HG03196 (cell line): ENCODE data around the gene TDP1.
"Not testable (repeated sequence)": the region's sequence is repeated elsewhere in the genome, so short reads cannot be mapped to it uniquely, and the experiment has no call there.

Experiments used
- ATAC-seq: cut with Tn5 transposase; IDR thresholded peaks from one replicate; pipeline ENCODE4 v1.9.1; 2021; ENCODE audit not compliant: unreplicated experiment

The TDP1 gene

DNA sequence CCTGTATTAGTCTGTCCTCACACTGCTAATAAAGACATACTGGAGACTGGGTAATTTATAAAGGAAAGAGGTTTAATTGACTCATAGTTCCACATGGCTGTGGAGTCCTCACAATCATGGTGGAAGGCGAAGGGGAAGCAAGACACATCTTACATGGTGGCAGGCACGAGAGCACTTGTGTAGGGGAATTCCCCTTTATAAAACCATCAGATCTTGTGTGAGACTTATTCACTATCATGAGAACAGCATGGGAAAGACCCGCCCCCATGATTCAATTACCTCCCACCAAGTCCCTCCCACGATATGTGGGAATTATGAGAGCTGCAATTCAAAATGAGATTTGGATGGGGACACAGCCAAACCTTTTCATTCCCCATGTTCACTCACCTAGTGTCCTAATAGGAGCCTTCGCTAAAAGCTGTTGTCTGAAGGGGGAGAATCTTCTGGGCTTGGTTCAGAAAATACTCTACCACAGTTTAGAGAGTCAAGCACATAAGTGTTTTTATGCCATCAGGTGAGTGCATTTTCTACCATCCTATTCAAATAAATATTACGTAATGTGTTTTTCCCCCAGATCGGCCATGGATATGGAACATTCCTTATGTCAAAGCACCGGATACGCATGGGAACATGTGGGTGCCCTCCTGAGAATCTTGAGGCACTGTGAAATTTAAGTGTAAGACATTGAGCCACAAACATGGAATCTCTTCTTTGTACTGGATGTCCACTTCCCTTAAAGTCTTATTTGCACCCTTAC, 86.9 kb downstream of the TDP1 start:
- ATAC-seq: no peak

DNA sequence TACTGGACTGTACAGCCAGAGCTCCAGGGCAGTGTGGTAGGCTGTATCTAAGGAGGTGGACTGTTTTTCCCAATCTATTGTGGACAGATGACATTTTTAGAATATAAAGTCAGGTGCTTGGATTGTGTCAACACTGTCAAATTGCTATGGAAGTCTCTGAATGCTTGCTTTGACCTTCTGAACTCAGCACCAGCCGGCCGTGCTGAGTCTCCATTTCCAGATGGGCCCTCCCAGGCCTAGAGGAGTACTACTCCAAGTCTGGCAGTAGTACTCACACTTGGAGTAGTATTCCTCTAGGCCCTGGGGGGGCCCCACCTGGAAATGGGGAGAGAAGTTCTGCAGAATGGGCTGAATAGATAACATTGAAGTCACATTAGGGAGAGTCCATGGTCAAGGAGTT, 89.9 kb downstream of the TDP1 start:
- ATAC-seq: no peak

DNA sequence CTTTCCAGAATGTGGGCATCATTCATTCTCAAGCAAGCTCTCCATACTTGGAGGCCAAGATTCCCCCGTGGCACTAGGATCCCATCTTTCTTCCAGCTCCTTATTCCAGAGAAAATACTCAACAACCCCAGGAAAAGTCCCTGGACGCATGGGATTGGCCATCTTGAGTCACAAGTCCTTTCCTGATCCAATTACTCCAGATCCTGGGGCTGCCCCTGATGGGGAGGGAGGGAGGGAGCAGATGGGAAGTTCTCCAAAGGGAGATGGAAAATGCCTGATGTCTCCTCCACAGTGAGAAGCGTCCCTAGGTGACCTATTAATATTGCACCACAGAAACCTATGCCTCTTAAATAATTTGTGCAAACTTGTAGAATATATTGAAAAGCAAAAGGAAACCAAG, 93.7 kb downstream of the TDP1 start:
- no peak for ATAC-seq

DNA sequence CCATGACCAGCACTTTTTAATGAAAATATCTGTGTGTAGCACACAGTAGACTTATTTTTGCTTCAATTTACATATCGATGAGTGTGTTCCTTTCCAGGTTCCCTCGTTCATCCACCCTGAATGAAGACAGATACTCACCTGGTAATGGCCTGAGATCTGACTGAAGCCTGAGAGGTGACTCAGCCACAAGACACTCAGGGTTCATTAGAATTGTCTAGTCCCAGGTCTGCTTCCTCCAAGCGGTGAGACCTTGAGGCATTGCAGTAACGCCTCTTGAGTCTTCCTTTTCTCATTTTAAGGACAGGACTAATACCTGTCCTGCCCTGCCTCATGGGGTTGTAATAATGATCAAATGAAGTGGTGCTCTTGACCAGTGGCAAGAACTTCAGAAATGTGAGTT, 94.5 kb downstream of the TDP1 start:
- ATAC-seq: no peak

DNA sequence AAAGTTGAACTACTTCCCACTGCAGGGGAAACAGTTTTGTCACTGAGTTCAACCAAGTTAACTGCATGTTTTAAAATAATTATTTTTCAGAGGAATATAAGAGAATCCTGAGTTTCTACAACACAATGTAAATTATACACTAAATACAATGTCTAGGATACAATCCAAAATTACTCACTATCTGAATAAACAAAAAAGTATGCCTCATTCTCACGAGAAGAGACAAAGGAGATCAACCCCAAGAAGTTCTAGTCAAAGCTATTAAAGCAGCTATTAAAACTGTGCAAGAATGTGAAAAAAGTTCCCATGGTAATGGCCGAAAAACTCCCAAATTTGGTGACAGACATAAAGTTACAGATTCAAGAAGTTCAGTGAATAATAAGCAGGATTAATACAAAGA, 97.3 kb downstream of the TDP1 start:
- no peak for ATAC-seq

DNA sequence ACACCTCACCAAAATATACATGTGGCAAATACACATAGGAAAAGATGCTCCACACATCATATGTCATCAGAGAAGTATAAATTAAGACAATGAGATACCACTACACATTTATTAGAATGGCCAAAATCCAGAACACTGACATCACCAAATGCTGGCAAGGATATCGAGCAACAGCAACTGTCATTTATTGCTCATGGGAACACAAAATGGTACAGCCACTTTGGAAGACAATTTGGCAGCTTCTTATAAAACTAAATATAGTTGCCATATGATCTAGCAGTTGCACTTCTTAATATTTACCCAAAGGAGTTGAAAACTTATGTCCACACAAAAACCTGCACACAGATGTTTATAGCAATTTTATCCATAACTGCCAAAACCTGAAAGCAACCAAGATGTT, 99.1 kb downstream of the TDP1 start:
- no peak for ATAC-seq

DNA sequence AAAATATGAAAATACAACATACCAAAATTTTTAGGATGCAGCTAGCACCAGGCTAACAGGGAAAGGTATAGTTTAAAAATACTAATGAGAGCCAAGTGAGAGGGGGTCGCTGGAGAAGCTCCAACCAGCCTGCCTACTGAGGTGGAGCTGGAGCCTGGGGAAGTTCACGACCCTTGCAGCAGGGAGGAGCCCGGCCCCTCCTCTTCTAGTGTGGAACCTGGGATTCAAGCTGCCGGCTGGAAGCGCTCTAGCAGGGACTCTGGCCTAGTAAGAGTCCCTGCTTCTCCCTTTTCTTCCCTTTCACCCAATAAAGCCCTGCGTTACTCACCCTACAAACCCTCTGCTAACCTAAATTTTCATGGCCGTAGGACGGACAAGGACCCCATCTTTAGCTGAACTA, 101.1 kb downstream of the TDP1 start:
- no peak for ATAC-seq

DNA sequence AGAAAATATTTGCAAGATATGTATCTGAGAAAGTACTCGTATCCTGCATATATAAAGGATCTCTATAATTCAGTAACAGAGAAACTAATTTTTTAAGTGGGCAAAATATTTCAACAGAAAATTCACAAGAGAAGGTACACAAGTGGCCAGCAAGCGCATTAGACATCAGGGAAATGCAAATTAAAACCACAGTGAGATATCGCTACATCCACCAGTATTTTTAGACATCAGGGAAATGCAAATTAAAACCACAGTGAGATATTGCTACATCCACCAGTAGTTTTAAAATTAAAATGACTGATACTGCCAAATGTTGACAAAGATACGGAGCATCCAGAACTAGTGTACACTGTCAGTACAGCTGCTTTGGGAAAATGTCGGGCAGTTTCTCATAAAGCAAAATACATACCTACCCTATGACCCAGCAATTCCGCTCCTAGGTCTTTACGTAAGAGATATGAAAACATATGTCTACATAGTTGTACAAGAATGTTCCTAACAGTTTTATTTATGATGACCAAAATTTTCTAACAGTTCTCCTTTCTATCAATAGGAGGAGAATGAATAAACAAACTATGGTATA, 103.2 kb downstream of the TDP1 start:
- no peak for ATAC-seq

DNA sequence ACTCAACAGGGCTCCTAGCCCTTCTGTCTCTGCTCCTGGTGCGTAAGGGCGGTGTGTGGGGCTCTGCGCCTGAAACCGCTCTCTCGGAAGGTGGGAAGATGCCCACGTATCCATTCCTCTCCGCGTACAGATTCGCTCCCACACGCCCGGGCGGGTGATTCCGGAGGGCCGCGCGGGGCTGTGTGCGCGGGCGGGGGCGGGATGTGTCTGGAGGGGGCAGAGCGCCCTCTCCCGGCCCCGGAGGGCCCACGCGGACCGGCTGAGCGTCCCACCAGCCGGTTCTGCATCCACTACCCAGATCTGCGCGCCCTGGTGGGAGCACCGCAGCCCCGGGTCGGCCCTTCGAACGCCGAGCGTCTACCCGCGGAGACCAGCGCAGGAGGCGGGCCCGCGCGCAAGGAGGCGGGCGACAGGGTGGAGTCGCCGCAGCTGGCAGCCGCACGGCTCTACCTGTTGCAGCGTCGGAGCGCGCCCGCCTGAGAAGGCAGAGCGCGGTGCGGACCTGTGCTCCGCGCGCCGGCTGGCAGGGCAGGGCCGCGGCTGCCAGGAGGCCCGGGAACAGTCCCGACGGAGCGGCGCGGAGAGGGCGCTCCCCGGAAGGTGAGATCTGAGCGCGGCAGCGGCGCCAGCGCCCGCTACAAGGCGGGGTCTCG, 104.7 kb downstream of the TDP1 start:
- no peak for ATAC-seq

DNA sequence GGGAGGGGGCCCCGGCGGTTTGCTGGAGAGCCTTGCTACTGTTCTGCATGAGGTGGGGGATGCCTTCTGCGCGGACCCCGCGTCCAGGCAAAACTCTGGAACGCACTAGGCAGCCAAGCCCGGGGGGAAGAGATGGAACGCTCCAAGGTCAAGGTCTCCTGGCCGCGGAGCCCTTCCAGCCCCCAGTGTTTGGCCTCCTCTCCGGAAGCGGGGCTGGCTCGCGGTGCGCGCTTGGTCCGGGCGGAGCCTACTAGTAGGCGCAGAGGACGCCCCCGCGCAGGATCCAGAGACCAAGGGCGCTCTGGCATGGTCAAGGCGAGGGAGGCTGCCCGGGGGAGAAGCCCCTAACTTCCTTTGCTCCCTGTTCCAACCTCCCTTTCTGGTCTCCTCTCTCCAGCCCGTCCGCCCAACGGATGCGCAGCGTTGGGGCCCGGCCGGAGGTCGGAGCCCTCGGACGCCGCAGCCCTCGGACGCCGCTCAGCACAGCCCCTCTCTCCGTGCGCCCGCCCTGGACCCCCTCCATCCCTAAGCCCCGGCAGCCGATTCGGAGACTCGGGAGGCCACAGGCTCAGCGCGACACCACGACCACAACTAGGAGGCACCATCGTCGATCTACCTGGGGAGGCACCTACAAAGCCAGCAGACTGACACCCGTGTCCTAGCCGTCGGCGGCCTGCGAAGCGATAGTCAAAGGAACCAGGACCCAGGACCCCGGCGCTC, 105.4 kb downstream of the TDP1 start:
- ATAC-seq: no peak

DNA sequence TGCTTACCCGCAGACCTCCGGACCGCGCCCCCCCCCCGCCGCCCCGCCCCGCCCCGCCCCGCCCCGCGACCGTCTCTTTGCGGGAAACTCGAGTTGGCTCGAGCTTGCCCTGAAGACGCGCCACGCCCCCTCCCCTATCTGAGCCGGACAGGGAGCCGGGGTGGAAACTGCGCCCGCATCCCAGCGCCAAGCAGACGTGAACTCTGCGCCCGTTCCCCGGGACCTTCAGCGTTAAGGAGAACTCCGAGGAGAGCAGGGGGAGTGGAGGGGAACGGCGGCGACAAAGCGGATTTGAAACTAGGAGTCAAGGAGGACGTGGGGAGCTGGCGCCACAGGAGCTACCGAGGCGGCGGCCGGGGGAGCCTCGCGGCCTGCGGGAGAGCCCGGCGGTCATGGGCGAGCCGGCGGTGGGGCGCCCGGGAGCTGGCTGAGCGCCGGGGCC, 106.0 kb downstream of the TDP1 start, which contains the start of gene KCNK13:
KCNK13 (plus strand) TSS at position 310 of the 442 bp plus-strand sequence. CDS start 212 bp downstream, outside the sequence.
- no peak for ATAC-seq

DNA sequence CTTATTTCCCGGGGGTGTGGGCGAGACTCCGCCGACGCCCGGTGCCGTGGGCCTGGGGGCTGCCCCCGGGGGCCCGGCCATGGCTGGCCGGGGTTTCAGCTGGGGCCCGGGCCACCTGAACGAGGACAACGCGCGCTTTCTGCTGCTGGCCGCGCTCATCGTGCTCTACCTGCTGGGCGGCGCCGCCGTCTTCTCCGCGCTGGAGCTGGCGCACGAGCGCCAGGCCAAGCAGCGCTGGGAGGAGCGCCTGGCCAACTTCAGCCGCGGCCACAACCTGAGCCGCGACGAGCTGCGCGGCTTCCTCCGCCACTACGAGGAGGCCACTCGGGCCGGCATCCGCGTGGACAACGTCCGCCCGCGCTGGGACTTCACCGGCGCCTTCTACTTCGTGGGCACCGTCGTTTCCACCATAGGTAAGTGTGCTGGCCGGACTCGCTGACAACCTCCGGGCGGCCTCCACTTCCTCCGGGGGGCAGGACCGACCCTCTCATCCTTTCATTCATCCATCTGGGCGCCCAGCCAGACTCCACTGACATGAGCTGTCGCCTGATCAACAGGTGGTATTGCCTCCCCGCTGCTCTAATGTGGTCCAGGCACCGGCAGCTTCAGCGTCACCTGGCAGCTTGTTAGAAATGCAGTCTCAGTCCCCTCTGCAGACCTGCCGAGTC, 106.5 kb downstream of the TDP1 start:
- ATAC-seq: no peak

DNA sequence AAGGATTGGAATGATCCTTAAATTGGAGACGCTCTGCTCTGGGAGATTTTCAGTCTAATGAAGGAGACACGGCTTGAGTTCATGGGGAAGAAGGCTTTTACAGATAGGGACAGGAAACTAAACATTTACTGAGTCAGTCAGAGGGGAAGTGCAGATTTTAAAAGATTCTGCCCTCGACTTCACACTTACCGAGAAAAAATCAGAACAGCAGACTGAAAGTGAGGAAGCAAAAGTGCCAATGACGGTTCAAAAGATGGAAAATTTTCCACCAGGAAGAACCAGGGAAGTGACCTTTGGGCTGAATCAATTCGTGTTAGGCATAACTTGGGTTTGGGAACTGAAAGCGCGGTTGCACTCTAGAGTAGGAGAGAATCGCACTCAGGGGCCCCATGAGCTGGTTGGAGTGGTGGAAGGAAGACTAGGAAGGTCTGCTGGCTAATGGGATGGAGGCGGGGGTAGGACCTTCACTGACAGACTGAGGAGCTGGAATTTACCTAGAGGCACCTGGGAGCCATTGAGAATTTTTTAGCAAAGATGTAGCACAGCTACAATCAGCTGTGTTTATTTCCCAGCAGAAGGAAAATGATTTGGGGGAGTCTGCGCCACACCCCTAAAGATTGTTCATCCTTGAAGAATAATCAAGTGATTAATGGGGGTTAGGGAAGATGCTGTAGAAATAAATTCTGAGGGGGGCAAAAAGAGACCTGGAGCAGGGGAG, 107.3 kb downstream of the TDP1 start:
- no peak for ATAC-seq

DNA sequence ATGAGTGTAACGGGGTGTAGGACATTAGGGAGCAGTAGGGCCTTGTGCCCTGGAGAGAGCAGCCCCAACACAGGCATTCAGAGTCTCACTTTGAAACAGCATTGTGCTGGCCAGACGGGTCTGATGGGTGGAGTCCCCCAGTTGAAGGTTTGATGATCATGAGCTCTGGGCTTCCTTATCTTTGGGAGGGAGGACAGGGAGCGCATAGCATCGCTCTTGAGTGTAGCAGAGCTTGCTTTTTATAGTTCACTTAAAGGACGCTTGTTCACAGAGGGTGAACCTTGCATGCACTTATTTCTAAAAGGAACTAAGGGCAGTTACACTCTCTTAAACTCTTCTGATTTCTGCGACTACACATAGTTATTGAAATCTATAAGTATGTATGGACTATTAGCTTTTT, 116.6 kb downstream of the TDP1 start:
- no peak for ATAC-seq

DNA sequence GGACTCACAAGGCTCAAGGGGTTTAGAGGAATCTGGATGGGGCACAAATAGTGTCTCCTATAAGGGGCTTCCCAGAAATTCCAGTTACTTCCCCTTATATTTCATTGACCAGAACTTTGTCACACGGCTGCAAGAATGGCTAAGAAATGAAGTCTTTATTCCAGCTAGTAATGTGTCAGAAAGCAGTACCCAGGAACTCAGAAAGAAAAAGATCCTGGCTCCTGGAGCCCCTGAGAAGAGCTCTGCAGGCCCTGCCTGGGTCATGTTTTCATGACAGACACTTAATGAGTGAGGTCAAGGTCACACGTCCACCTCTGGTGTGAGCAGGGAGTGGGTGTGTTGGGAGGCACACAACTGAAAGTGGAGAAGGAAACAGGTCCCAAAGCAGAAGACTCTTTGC, 123.8 kb downstream of the TDP1 start:
- no peak for ATAC-seq

DNA sequence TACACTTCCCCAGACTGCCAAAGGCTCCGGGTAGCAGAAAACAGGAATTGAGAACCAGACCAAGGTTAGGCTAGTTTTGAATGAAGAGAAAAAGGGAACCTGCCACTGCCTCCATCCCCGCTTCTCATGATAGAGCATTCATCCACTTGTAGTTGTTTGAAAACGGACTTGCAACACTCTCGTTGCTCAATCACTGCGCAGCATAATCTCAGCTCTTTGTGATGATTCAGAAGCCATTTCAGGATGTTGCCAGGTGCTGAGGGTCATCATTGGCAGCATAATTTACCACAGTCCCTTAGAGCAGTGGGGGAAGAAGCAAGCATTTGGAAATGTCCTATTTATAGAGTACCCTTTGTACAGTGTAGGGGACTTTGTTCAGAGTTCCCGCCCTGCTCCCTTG, 131.7 kb downstream of the TDP1 start:
- no peak for ATAC-seq

DNA sequence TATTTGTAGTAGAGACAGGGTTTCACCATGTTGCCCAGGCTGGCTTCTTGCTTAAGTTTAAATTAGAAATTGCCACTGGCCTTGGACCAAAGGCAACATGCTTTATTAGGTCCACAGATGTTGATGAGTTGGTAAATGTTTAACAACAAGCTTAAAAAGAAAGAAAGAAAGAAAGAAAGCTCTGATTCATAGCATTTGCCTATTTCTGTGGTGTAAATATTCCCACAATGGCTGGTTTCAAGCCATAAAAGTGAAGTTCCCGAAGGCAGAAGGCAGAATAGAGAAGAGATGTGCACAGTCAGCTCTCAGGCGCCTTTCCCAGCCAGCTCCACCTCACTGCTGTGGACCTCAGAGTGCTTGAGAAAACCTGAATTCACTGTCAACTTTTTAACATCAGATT, 132.4 kb downstream of the TDP1 start:
- ATAC-seq: no peak

DNA sequence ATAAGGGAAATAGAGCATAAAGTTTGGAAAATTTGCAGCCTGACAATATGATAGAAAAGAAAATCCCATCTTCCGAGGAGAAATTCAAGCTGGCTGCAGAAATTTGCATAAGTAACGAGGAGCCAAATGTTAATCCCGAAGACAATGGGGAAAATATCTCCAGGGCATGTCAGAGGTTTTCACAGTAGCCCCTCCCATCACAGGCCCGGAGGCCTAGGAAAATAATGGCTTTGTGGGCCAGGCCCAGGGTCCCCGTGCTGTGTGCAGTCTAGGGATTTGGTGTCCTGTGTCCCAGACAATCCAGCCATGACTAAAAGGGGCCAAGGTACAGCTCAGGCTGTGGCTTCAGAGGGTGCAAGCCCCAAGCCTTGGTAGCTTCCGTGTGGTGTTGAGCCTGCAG, 133.8 kb downstream of the TDP1 start:
- not testable (repeated sequence) for ATAC-seq

DNA sequence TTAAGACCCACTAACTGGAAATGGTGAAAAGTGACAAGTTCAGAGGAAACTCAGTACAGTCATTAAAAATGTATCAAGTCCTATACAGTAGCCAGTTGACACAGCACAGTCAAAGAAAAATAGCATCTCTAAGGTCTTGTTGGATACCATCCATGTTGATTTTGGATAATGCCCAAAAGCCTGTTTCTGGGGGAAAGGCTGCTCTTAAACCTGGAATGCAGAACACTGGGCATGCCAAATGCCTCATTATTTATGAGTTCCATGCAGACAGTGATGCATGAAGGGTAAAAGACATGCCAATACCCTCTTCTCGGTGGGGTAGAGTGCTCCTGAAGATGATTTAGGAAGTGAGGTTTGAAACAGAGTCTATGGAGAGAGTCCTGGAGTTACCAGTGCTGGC, 135.7 kb downstream of the TDP1 start:
- ATAC-seq: no peak

DNA sequence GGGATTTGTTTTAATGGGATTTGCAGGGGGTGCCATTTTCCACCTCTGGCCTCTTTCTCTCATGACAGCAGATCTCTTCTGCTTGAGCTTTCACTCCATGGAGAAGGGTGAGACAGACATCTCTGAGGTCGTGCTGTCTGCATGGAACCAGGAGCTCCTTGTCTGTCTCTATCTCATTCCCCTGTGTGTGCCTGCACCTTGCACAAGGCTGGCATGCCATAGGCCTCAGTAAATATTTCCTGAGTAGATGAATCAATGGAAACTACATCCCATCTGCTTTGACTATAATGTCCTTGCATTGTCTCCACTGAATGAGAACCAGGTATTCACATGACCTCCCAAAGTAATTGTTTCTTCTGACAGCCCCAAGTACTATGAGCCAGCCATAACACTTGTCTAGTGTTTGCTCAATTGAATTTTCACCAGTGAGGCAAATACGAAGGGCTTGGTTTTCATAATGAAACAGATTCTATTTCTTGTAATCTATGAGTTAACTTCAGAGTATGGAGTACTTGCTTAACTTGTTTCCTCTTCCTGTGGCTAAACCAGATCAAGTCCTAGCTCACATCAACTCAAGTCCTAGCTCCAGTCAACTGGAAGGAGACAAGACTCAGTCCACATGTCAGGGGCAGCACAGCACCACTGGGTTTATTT, 138.3 kb downstream of the TDP1 start:
- no peak for ATAC-seq
